Measurements from ENCODE around the gene WASF2.
"Not testable (repeated sequence)": the region's sequence is repeated elsewhere in the genome, so short reads cannot be mapped to it uniquely, and the experiment has no call there.

Gene WASF2

DNA sequence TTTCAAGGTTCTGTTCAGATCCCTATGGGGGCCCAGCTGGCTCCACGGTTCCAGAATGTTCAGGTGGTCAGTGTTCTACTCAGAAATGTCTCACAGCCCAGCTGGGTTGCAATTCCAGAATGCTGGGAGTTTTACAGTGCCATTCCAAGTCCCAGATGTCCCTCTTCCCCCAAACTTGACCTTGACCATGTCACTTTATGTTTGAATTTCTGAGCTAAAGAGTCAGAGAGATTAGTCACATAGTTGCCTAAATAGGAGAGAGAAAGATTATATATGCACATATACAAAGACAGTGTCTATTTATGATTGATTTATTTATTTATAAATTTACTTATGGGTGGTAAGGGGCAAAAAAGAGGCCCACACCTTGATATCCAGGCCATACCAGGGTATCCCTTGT, 95.0 kb downstream of the WASF2 start:
- no peak for DNase-seq

DNA sequence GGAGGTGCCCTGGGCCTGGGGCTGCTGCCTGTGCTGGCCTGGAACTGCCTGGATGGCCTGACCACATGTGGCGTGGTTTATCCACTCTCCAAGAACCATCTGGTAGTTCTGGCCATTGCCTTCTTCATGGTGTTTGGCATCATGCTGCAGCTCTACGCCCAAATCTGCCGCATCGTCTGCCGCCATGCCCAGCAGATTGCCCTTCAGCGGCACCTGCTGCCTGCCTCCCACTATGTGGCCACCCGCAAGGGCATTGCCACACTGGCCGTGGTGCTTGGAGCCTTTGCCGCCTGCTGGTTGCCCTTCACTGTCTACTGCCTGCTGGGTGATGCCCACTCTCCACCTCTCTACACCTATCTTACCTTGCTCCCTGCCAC, 95.7 kb downstream of the WASF2 start:
- no peak for DNase-seq

DNA sequence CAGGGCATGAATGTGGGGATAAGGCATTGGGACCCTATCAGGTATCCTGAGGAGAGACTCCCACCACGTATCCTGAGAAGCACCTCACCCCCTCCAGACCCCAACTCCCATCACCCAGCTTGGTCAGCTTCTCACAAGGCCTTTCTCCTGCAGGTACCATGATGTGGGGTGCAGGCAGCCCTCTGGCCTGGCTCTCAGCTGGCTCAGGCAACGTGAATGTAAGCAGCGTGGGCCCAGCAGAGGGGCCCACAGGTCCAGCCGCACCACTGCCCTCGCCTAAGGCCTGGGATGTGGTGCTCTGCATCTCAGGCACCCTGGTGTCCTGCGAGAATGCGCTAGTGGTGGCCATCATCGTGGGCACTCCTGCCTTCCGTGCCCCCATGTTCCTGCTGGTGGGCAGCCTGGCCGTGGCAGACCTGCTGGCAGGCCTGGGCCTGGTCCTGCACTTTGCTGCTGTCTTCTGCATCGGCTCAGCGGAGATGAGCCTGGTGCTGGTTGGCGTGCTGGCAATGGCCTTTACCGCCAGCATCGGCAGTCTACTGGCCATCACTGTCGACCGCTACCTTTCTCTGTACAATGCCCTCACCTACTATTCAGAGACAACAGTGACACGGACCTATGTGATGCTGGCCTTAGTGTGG, 96.2 kb downstream of the WASF2 start:
- no peak for DNase-seq

DNA sequence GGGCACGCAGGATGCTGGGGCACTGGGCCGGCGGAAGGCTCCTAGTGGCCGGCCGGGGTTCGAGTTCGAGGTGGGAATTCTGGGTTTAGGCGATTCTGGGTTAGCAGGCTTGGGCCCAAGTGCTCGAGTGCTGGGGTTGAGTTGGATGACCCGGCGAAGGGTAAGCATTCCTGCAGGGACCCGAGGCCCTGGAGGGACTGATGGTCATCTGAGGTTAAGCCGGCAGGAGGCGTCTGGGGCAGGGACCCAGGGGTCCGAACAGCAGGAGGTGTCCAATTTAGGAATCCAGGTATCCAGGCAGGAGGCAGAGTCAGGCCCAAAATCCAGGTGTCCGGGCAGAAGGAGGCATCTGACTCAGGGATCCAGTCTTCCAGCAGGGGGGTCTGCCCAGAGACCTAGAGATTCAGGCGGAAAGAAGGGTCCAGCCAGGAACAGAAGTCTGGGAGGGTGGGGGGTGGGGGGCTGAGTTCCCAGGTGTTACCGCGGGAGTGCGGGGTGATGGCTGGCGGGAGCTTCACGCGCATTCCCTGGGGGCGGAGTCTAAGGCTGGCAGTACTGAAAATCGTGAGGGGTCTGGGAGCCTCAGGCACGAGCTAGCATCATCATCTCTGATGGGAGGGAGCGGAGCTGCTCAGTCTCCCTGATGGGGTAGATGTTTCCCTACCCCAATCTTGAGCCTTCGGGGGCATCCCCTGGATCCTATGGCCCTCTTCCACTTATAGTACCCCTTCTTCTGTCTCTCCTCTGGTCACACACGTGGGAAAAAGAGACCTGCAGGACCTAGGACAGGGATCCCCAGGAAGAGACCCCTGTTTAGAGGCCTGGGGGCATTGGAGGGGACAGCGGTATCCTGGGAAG, 97.0 kb downstream of the WASF2 start:
- no peak for DNase-seq

DNA sequence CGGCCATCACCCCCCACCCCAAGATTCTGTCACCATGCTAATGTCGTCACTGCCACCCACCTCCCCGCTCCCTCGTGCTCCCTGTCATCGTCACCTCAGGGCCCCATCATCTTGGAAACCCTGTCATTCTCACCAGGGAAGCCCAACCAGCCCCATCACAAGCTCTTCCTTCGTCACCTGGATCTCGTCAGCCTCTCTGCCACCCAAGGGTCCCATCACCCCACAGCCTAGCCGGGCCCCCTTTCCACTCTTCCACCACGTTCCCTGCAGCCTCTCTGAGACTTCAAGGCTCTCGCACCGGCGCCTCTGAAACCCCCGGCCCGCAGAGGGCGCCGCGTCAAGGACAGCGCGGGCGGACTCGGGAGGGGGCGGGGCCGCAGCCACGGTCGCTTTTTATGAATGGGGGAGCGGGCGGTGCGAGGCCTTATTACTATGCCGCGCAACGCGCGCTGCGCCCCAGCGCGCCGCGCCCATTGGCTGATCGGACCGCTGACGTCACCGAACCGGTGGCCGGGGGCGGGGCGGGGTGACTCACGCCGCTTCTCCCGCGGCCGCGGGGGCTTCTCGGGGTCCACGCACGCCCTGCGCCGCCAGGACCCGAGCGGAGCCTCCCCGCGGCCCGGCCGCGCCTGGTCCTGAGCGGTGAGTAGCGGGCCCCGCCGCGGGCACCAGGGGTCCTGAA, 97.7 kb downstream of the WASF2 start, which contains the start of gene GPR3:
Gene GPR3, plus strand, starts transcription at position 527 of the 682 bp plus-strand sequence. CDS start 1,177 bp downstream, outside the sequence.
- peak; percentile 92 for DNase-seq

DNA sequence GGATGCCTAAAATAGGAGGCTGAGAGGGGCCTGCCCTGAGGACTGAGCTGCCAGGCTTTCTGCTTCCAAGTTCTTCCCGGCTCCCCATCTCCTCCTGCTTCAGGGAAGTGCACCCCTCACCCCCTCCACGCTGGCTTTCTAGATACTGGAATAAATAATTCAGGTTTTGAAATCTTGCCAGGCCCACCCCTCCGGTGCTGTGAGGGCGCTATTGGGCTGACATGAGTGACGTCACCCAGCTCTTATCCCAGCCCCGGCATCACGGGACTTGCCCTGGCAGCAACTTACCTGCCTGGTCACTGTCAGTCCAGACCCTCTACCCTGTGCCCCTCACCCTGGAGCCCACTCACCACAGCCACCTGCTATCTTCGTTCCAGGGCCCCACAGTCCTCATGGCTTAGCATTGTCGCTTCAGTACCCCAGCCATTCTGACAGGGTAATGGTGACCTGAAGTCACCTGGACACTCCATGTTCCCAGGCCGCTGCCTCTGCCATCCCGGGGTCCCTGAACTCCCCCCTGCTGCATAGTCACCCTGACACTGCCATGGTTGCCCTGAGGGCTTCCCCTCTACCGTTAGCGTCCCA, 98.4 kb downstream of the WASF2 start:
- DNase-seq: no peak

DNA sequence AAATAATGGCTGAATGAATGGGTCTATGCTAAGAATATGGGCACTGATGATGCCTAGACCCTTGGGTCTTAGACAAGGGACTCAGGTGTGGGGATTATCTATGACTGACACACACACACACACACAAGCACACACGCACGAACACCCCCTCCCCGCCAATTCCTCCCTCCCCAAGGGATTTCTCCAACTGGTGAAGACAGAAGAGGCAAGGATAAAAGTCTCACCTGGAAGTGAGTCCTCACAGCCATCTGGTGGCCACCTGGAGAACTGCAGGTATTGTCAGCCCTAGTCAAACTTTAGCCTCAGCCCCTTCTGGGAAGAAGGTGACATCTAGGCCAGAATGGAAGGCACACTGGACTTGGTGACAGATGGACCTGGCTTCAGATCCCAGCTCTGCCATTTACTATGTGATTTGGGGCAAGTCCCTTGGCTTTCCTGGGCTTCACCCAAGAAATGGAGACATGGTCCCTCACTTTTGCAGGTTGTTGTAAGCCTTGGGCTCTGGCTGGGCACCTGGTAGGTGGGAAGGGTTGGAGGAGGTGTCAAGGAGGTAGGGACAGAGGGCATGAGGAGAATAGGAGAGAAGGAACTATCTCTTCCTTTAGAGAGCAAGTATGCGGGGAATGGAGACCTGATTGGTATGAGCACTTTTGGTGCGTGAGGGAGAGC, 101.5 kb downstream of the WASF2 start:
- DNase-seq: peak; percentile 71

DNA sequence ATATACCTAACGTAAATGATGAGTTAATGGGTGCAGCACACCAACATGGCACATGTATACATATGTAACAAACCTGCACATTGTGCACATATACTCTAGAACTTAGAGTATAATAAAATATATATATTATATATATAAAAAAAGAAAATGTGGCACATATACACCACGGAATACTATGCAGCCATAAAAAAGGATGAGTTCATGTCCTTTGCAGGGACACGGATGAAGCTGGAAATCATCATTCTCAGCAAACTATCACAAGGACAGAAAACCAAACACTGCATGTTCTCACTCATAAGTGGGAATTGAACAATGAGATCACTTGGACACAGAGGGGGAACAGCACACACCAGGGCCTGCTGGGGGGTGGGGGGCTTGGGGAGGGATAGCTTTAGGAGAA, 105.2 kb downstream of the WASF2 start:
- DNase-seq: not testable (repeated sequence)

DNA sequence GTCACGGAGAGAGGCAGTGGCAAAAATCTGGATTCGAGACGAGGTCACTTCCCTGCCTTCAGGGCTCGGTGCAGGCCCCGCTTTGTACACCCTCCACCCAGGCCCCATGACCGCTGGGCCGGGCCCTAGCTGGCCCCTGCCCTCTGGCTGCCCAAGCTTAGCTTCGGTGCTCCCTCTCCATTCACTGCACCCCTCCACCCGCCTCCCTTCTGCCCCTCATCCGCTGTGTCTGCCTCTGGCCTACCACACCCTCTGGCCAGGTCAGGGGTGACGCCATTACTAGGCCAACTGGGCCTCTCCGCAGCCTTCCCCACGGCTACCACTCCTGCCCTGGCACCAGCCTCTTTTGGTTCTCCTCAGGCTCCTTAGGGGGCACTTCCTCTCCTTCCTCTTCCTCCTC, 106.3 kb downstream of the WASF2 start:
- no peak for DNase-seq

DNA sequence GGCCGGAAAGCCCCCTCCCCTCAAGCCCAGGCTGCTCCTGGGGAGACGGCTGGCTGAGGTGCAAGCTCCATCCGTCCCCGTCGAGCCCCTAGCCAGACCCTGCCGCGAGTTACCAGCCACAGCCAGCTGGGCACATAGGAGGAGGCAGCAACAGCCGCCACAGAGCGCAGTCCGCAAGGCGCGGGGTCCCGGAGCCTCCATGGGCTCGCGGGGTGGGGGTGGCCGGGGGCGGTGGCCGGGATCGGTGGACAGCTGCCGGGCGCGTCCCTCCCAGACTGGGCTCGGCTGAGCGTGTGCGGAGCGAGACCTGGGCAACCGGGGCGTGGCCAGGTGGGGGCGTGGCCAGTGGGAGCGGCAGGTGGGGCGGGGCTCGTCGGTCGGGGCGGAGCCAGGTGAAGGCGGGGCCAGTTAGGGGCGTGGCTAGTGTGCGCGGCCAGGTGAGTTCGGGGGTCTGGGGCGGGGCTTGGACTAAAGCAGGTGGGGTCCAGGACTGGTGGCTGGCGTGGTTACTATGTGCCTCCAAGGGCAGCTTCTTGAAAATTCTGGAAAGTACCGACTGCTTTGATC, 106.8 kb downstream of the WASF2 start, which contains the start of gene CD164L2:
Gene CD164L2, minus strand, starts transcription at position 295 of the 567 bp plus-strand sequence. Its CDS starts 94 bp downstream, at position 201.
- DNase-seq: no peak

DNA sequence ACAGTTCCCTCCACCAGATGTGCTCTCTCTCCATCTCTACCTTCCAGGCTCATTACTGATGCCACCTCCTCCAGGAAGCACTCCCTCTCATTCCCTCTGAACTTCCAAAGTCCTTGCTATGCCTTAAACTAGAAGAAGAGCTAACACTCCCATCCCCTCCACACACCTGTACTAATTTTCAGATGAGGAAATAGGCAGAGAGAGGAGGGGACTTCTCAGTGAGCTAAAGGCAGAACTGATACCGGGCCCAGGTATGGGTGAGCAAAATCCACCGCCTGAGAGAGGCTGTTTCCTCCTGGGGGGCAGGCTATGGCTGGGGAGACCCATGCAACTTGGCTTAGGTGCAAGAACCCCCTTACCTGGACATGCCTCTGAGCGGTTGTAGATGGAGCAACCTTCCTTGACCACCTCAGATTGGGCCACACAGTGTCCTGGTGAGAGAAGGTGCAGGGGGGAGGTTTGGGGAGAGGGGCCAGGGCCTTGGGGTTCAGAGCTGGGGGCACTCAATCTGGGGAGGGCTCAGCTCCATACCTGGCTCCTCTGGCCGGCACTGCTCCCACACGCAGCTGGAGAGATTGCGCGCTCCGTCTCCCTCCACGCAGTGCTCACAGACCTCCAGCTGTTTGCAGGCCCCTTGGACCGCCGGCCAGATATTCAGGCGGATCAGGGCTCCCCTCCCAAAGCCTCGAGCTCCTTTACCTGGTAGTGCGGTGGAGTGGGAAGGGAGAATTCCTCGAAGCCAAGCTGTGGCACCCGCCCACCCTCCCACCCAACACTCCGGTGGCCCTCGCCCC, 107.8 kb downstream of the WASF2 start:
- no peak for DNase-seq

DNA sequence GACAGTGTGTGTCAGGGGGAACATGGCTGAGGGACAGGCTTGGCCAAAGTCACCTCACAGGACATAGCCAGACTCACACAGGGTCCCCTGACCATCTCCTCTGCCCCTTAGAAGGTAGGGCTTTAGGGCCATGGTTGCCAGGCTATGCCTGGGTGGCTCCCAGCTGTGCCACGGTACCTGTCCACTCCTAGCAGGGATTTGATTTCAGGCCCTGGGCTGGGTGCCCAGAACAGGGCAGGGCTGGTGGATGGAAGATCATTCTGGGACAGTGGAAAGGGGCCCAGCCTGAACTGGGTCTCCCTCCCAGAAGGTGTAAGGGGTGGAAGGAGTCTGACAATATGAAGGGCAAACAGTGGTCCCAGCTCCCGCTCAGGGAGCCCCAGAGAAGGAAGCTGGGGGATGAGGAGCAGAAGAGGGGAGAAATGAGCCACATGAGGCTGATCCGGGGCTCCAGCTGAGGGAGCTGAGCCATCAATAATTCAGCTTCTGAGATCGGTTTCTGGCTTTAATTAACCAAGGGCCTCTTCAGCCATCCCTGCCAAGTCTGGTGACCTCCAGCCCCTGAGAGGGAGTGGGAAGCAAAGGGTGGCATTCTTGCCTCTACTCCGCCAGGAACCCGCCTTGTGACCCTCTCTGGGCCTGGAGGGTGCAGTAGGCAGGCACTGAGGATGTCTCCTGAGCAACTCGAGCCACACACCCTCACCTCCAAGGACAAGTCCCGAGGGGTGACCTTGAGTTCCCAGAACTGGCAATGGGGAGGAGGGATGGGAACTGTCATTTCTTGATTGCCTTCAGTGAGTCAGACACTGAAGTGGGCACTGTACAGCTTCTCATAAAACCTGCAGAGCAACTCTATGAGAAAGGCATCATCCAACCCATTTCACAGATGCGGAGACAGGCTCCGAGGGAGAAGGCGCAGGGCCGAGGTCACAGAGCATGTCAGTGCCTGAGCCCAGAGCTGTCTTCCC, 108.9 kb downstream of the WASF2 start:
- no peak for DNase-seq

DNA sequence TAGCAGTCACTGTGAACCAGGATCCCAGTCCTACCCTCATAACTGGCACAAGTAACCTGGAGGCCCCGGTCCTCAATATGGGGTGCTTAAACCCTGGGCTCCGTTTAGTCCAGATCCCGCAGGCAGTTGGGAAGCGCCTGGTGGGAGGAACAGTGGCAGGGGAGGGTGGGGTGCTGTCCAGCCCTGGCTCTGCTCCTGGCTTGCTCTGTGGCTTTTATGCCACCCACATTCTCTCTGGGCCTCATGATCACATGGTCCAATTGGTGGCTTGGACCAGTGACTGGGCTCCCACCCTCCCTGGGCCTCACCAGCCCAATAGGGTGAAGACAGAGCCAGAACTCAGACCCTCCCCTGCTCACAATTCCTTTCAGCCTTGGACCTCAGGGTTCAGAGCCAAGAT, 109.7 kb downstream of the WASF2 start:
- no peak for DNase-seq

DNA sequence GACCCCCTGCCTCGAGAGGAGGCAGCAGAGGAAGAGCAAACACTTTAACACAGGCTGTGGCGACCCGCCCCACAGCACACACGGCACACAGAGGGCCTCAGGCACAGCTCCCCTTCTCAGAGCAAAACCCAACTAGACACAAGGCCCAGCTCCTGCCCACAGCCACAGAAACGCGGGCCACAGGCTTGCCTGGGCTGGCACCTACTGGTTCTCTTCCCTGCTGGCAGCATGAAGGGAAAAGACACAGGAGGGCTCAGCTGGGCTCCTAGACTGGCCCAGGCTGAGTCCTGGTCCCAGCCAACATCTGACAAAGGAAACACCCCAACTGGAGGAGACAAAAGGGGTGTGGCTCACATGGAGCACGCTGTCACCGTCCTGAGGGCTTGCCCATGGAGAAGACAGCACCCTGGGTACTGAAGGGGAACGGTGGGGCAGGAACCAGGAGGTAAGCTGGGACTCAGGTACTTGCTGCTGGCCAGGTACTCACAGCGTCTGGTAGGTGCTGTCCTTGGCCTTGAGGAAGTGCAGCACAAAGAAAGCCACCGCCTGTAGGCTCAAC, 110.3 kb downstream of the WASF2 start:
- DNase-seq: no peak

DNA sequence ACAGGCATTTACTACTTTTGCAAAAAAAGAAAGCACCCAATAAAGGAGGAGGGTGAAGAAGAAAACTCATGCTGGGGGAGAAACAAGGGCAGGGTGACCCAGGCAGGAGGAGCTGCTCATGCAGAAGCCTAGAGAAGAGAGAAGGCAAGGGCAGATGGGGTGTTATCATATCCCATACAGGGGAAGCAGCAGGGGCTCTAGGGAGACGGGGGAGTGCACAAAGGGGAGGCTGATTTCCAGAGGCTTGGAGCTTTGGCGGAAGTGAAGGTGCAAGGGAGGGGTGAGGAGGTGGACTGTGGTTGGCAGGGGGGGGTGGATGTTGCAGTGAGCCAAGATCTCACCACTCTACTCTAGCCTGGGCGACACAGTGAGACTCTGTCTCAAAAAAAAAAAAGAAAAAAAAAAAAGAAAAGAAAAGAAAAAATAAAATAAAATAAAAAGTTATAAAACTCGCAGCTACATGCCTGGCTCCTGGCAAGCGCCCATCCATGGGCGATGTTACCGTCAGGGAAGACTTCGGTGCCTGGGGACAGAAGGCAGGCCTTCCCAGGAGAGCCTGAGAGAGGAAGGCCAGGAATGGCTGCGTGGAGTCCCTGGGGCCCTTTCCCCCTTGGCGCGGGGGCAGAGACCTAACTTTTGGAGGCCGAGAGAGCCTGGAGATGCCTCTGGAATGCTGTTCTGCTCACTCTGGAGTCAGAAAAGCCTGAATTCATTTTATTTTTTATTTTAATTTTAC, 112.0 kb downstream of the WASF2 start:
- DNase-seq: no peak

DNA sequence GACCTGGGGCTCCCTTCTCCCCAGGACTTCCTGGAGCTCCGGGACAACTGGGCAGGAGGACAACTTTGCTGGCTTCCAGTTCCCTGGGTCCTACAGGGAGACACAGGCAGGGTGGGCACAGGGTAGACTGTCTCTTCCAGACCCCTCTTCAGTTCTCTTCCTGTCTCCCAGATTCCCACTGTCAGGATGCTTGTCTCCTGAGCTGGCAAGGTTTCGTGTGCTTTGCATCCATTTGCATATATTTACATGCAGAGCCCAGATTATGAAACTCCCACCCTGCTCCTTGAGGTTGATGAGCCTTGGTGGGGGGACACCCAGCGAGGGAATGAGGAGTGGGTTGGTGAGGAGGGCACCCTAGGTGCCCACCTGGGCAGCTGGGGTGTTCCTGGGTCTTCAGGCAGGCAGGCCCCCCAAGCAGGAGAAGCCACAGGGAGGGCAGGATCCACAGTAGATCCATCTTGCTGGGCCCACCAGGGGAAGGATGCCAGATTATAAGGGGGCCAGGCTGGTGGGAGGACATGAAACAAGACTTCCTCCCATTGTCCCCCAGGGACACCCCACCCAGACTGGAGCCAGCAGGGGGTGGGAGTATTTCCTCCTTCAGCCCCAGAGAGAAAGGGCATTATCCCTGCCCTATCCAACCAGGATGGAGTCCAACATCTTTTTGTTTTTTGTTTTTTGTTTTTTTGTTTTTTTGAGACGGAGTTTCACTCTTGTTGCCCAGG, 115.4 kb downstream of the WASF2 start, which contains the start of gene FCN3:
Gene FCN3, minus strand, starts transcription at position 463 of the 725 bp plus-strand sequence. Its CDS starts 6 bp downstream, at position 457.
- DNase-seq: no peak

DNA sequence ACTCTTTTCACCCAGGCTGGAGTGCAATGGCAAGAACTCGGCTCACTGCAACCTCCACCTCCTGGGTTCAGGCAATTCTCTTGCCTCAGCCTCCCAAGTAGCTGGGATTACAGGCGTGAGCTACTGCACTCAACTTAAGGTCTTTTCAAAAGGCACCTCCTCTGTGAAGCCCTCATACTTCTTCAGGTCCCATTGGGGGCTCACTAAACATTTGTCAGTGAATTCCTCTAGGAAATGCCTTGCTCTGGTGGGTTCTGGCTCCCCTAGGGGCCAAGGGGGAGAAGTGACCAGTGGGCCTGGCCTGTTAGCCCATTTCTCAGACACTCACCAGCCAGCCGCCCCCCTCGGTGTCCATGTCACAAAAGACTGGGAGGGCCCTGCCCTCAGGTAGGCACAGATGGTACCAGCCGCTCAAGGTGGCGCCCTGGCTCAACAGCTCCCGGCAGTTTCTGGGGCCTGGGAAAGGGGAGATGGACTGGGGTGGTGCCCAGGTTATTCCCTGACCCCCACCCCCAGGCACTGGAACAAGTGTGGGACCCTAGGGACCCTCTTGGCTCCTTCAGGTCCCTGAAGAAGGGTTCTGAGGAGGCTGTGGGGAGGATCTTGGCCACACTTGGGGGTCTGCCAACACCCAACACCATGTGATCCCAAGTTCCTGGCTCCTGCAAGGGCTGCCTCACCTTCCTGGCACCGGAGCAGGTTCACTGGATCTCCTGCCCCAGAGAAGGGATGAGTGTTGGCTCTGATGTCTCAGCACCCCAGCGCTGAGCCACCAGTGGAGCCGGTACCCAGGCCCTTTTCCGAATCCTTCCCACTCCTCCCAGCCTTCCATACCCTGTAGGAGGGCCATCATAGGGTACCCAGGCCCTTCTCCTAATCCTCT, 116.9 kb downstream of the WASF2 start:
- DNase-seq: no peak
